Measurements from ENCODE around the gene TTLL11. TPM values are rescaled to one million over a fixed set of nuclear protein-coding genes. Genes with fewer than 3 reads are reported as not detected.

The TTLL11 gene
- total RNA-seq, 4 donors from 2014 or later = 15.1 to 42.6 (median 29.1) TPM

DNA sequence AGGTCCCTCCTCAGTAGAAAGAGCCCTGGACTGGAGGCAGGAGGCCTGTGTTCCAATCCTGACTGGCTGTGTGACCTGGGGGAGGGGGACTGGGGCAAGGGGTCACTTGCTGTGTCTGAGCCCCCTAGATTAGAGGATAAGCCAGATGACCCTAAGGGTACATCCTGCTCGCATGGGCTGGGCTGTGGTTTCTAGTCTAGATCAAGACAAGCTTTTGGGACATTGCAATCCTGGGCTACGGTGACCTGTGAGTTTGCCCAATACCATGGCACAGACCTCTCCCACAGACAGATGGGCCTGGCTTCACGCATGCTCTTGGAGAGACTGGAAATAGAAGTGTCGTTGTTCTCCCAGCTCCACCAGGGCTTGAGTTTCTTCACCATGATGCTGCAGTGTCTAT, 39.4 kb upstream of the TTLL11 start:
- no peak for ATAC-seq
- Histone ChIP-seq H3K9me3 (no peaks in the 10 kb centered on the region), H3K4me3 (no peak overlapping the region), H3K36me3 (no peaks in the 10 kb centered on the region), H3K27ac (no peak overlapping the region), H3K27me3 (no peaks in the 10 kb centered on the region), H3K4me1 (peaks cover 0 to 15% (median 11%) of the 10 kb centered on the region in 3 donors)
- WGBS, 2 donors (ENCODE audit: low coverage in 1 of 2) = 79% methylated on average over 2 of the region's 4 CpGs; no CpG with 5 or more reads in 1 of the 2 donors
- TF ChIP-seq POLR2A (IDR thresholded peaks at IDR 0.05) = no peak
- TF ChIP-seq, protein P1, sequence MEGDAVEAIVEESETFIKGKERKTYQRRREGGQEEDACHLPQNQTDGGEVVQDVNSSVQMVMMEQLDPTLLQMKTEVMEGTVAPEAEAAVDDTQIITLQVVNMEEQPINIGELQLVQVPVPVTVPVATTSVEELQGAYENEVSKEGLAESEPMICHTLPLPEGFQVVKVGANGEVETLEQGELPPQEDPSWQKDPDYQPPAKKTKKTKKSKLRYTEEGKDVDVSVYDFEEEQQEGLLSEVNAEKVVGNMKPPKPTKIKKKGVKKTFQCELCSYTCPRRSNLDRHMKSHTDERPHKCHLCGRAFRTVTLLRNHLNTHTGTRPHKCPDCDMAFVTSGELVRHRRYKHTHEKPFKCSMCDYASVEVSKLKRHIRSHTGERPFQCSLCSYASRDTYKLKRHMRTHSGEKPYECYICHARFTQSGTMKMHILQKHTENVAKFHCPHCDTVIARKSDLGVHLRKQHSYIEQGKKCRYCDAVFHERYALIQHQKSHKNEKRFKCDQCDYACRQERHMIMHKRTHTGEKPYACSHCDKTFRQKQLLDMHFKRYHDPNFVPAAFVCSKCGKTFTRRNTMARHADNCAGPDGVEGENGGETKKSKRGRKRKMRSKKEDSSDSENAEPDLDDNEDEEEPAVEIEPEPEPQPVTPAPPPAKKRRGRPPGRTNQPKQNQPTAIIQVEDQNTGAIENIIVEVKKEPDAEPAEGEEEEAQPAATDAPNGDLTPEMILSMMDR (IDR thresholded peaks at IDR 0.05) = no peak
- no peak for TF ChIP-seq POLR2AphosphoS5 (IDR thresholded peaks at IDR 0.05)
- TF ChIP-seq EP300 (IDR thresholded peaks at IDR 0.05) = no peak

DNA sequence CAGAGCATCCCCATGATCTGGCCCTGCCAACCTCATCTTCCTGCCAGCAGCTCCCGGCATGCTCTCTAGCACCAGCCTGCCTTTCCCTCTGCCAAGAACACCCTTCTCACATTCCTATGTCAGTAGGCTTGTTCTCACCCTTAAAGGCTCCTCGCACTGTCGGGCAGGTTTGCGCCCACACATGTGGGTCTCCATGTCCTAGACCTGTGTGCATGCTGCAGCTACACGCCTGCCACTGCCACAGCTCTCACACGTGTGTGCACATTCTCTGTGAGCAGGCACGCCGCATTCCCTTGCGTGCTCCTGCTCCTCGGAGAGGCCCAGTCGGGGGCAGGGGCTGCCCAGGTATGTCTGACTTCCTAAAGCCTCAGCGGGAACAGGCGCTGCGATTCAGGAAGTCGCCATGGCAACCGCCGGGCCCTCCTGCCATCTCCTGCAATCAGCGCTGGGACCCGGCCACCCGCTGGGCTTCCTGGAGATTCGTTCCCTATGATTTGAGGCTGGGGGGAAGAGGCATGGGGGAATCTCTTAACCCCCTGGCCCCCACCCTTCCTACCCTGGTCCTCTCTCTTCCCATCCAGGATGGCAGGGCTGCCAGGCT, 38.4 kb upstream of the TTLL11 start:
- WGBS, 2 donors (ENCODE audit: low coverage in 1 of 2) = 17% methylated on average over 1 of the region's 21 CpGs; no CpG with 5 or more reads in 1 of the 2 donors
- no peak overlapping the region for H3K4me3 ChIP-seq
- peaks cover 10% of the 10 kb centered on the region for H3K27me3 ChIP-seq
- no peak for TF ChIP-seq EP300 (IDR thresholded peaks at IDR 0.05)
- TF ChIP-seq POLR2AphosphoS5 (IDR thresholded peaks at IDR 0.05) = no peak
- TF ChIP-seq, protein P1 (IDR thresholded peaks at IDR 0.05) = no peak
- no peak for TF ChIP-seq POLR2A (IDR thresholded peaks at IDR 0.05)
- no peak overlapping the region for H3K27ac ChIP-seq
- no peaks in the 10 kb centered on the region for H3K9me3 ChIP-seq
- H3K36me3 ChIP-seq = no peaks in the 10 kb centered on the region
- peaks cover 0 to 25% (median 17%) of the 10 kb centered on the region in 3 donors for H3K4me1 ChIP-seq
- no peak for ATAC-seq

DNA sequence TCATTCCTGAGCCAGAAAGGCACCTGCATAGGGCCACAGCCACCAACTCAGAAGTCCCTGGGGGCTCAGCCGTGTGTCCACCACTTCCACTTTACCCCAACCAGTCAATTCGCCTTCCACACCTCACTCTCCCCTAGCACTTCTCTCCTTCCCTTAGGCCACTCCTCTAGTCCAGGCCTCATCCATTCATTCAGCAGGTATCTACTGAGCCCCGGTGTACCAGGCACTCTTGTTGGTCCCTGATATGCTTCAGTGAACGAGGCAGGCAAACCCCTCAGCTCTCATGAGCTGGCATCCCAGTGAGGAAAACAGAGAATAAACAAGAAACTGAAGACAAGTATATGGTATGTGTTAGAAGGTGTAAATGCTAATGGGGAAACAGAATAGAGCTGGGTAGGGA, 37.7 kb upstream of the TTLL11 start:
- no peak for TF ChIP-seq POLR2AphosphoS5 (IDR thresholded peaks at IDR 0.05)
- TF ChIP-seq, protein P1 (IDR thresholded peaks at IDR 0.05) = no peak
- TF ChIP-seq EP300 (IDR thresholded peaks at IDR 0.05) = no peak
- TF ChIP-seq POLR2A (IDR thresholded peaks at IDR 0.05) = no peak
- Histone ChIP-seq H3K27ac (no peak overlapping the region), H3K4me3 (no peak overlapping the region), H3K27me3 (peaks cover 16% of the 10 kb centered on the region), H3K9me3 (no peaks in the 10 kb centered on the region), H3K4me1 (peaks cover 0 to 31% (median 22%) of the 10 kb centered on the region in 3 donors), H3K36me3 (no peaks in the 10 kb centered on the region)
- WGBS, 2 donors (ENCODE audit: low coverage in 1 of 2) = 66 to 97% methylated on average over 2 to 4 of the region's 4 CpGs
- no peak for ATAC-seq

DNA sequence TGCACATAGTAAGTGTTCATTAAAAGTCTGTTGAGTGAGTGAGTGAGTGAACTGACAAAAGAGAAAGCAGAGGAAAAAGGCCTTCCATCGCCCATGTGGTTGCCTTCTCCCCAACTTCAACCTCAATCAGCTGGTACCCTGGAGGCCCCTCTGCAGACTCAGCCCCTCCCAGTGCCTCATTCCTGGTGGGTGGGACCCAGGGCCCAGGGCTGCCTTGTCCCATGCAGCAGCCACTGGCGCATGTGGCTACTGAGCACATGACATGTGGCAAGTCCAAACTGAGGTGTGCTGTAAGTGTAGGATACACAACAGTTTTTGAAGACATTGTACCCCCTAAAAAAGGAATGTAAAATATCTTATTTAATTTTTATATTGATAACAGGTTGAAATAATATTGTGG, 36.9 kb upstream of the TTLL11 start:
- no peak for ATAC-seq
- peaks cover 0 to 40% (median 27%) of the 10 kb centered on the region in 3 donors for H3K4me1 ChIP-seq
- no peak overlapping the region for H3K27ac ChIP-seq
- TF ChIP-seq EP300 (IDR thresholded peaks at IDR 0.05) (no peak), POLR2A (IDR thresholded peaks at IDR 0.05) (no peak), POLR2AphosphoS5 (IDR thresholded peaks at IDR 0.05) (no peak)
- TF ChIP-seq, protein P1 (IDR thresholded peaks at IDR 0.05) = no peak
- H3K27me3 ChIP-seq = peaks cover 23% of the 10 kb centered on the region
- H3K9me3 ChIP-seq = no peaks in the 10 kb centered on the region
- no peaks in the 10 kb centered on the region for H3K36me3 ChIP-seq
- no peak overlapping the region for H3K4me3 ChIP-seq
- WGBS, 2 donors (ENCODE audit: low coverage in 1 of 2) = 90 to 100% methylated on average over 1 to 2 of the region's 2 CpGs

DNA sequence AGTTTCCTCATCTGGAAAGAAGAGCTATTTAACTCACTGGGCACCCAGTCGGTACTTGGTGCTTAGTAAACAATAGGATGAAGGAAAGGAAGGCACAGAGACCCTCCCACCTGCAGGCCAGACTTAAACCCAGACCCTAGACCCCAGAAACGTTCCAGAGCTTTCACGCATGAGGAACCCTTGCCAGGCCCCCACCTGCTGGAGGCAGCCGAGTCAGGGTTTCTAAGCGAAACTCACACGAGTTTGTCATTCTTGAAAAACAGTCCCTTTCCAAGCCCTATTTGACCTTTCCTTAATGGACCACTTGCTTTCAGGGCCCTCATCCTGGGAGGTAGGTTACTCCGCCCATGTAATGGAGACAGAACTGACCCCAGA, 35.8 kb upstream of the TTLL11 start:
- Histone ChIP-seq H3K27ac (peak overlapping the region in 1 of 4 donors; percentile 31), H3K4me3 (no peak overlapping the region), H3K4me1 (peaks cover 0 to 42% (median 27%) of the 10 kb centered on the region in 3 donors), H3K27me3 (peaks cover 30% of the 10 kb centered on the region), H3K36me3 (no peaks in the 10 kb centered on the region), H3K9me3 (no peaks in the 10 kb centered on the region)
- ATAC-seq = no peak
- 63 to 100% methylated on average over 1 to 6 of the region's 7 CpGs for WGBS, 2 donors (ENCODE audit: low coverage in 1 of 2)
- TF ChIP-seq POLR2AphosphoS5 (IDR thresholded peaks at IDR 0.05) = no peak
- TF ChIP-seq POLR2A (IDR thresholded peaks at IDR 0.05) = no peak
- TF ChIP-seq, protein P1 (IDR thresholded peaks at IDR 0.05) = no peak
- no peak for TF ChIP-seq EP300 (IDR thresholded peaks at IDR 0.05)

All from gastroesophageal sphincter (tissue), 4 donors.